ENCODE measurements around the gene TENT5C. TPM values are rescaled to one million over a fixed set of nuclear protein-coding genes. Genes with fewer than 3 reads are reported as not detected.

Gene TENT5C
- total and polyA plus RNA-seq, 9 of the 15 experiments (the other 6 are each of a cell fraction or from before 2014, with no cell fraction given) = 1.8 to 7.7 (median 4.0) TPM

- TF ChIP-seq ZBTB49 (CRISPR knock-in tag; IDR thresholded peaks at IDR 0.05; ENCODE audit: borderline replicate concordance) (no peak), TCF15 (CRISPR knock-in tag; IDR thresholded peaks at IDR 0.05) (no peak), TEAD4 (IDR thresholded peaks at IDR 0.05; ENCODE audit: low read length) (no peak), TEAD4 (CRISPR knock-in tag; IDR thresholded peaks at IDR 0.05; ENCODE audit: borderline replicate concordance) (no peak), JUNB (CRISPR knock-in tag; conservative IDR thresholded peaks at IDR 0.05) (no peak), NR3C1 (CRISPR knock-in tag; IDR thresholded peaks at IDR 0.05) (no peak), GATA2 (CRISPR knock-in tag; IDR thresholded peaks at IDR 0.05) (no peak), JUND (IDR thresholded peaks at IDR 0.05; ENCODE audit: borderline replicate concordance, low read depth, low read length) (no peak), JUND (tag; IDR thresholded peaks at IDR 0.05; ENCODE audit: borderline replicate concordance, low read depth, low read length) (no peak), TAF15 (IDR thresholded peaks at IDR 0.05; ENCODE audit: low read depth, low read length) (no peak), HSF4 (CRISPR knock-in tag; IDR thresholded peaks at IDR 0.05; ENCODE audit: borderline replicate concordance) (no peak), PKNOX1 (IDR thresholded peaks at IDR 0.05) (peak; percentile 75), ZNF263 (CRISPR knock-in tag; IDR thresholded peaks at IDR 0.05; ENCODE audit: borderline replicate concordance) (no peak), DACH1 (IDR thresholded peaks at IDR 0.05; ENCODE audit: partially characterized antibody) (no peak), TFAP4 (CRISPR knock-in tag; IDR thresholded peaks at IDR 0.05; ENCODE audit: borderline replicate concordance) (no peak), ETV1 (tag; conservative IDR thresholded peaks at IDR 0.05; ENCODE audit: low read depth) (peak; percentile 61), THRB (CRISPR knock-in tag; conservative IDR thresholded peaks at IDR 0.05) (no peak)
Measured at GRCh38 chr1:117652421-117652820, 46.6 kb downstream of the TENT5C start (continued).

Data from K562 (cell line).